Neural cell (in vitro differentiated cells): ENCODE measurements around the gene STAC3.

Experiments
- EP300 ChIP-seq: fragments of 450-650 bp; conservative IDR thresholded peaks from 2 replicates; pipeline ENCODE4 v1.6.1; 2014; ENCODE audit warnings: antibody characterized with exemption, mild to moderate bottlenecking, moderate library complexity; ENCODE audit not compliant: poor library complexity, severe bottlenecking
- EZH2 ChIP-seq: fragments of 200-600, 300-800 bp; shearing (Covaris generic), sonication (generic); IDR thresholded peaks from 2 replicates; pipeline ENCODE4 v1.6.1; 2014; ENCODE audit warnings: antibody characterized with exemption, low read length, borderline replicate concordance, mild to moderate bottlenecking; ENCODE audit not compliant: insufficient read depth, poor library complexity, severe bottlenecking
- MXI1 ChIP-seq: fragments of 450-650 bp; conservative IDR thresholded peaks from 2 replicates; pipeline ENCODE4 v1.6.1; 2014; ENCODE audit warnings: antibody characterized with exemption, mild to moderate bottlenecking; ENCODE audit not compliant: poor library complexity, severe bottlenecking
- POLR2AphosphoS5 ChIP-seq: IDR thresholded peaks from 2 replicates; pipeline ENCODE4 v1.6.1; 2012
- RAD21 ChIP-seq: fragments of 450-650 bp; conservative IDR thresholded peaks from 2 replicates; pipeline ENCODE4 v1.6.1; 2014; ENCODE audit warnings: antibody characterized with exemption, mild to moderate bottlenecking, moderate library complexity
- SMC3 ChIP-seq: fragments of 450-650 bp; conservative IDR thresholded peaks from 2 replicates; pipeline ENCODE4 v1.6.1; 2014; ENCODE audit warnings: antibody characterized with exemption, mild to moderate bottlenecking, moderate library complexity; ENCODE audit not compliant: poor library complexity
- TAF1 ChIP-seq: IDR thresholded peaks from 2 replicates; pipeline ENCODE4 v1.6.1; 2012; ENCODE audit warnings: low read depth
- TF ChIP-seq, protein P1 (sequence below): fragments of 450-650 bp; IDR thresholded peaks from 2 replicates; pipeline ENCODE4 v1.5.1; 2014; ENCODE audit warnings: antibody characterized with exemption, mild to moderate bottlenecking, moderate library complexity; ENCODE audit not compliant: poor library complexity, severe bottlenecking
- TF ChIP-seq, protein P2 (sequence below): IDR thresholded peaks from 2 replicates; pipeline ENCODE4 v1.6.1; 2012; ENCODE audit warnings: borderline replicate concordance

DNA sequence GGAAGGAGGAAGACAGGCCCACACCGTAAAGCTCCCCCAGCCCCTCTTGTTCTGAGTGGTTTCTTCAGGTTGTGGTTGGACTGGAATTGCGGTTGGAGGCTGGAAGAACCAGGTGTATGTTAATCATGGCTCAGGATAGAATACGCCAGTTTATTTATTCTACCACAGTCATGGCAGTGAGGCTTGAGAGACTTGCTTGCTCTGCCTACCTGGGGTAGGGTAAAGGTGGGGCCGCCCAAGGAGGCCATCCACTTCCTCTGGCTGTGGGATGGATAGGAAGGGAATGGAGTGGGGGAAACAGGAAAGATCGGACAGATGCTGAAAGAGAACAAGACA is 13.4 kb downstream of the STAC3 start:
- TF ChIP-seq, protein P1, sequence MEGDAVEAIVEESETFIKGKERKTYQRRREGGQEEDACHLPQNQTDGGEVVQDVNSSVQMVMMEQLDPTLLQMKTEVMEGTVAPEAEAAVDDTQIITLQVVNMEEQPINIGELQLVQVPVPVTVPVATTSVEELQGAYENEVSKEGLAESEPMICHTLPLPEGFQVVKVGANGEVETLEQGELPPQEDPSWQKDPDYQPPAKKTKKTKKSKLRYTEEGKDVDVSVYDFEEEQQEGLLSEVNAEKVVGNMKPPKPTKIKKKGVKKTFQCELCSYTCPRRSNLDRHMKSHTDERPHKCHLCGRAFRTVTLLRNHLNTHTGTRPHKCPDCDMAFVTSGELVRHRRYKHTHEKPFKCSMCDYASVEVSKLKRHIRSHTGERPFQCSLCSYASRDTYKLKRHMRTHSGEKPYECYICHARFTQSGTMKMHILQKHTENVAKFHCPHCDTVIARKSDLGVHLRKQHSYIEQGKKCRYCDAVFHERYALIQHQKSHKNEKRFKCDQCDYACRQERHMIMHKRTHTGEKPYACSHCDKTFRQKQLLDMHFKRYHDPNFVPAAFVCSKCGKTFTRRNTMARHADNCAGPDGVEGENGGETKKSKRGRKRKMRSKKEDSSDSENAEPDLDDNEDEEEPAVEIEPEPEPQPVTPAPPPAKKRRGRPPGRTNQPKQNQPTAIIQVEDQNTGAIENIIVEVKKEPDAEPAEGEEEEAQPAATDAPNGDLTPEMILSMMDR: no peak
- TF ChIP-seq POLR2AphosphoS5 (no peak), MXI1 (no peak), TAF1 (no peak), EZH2 (no peak), EP300 (no peak), RAD21 (no peak), SMC3 (no peak)
- TF ChIP-seq, protein P2, sequence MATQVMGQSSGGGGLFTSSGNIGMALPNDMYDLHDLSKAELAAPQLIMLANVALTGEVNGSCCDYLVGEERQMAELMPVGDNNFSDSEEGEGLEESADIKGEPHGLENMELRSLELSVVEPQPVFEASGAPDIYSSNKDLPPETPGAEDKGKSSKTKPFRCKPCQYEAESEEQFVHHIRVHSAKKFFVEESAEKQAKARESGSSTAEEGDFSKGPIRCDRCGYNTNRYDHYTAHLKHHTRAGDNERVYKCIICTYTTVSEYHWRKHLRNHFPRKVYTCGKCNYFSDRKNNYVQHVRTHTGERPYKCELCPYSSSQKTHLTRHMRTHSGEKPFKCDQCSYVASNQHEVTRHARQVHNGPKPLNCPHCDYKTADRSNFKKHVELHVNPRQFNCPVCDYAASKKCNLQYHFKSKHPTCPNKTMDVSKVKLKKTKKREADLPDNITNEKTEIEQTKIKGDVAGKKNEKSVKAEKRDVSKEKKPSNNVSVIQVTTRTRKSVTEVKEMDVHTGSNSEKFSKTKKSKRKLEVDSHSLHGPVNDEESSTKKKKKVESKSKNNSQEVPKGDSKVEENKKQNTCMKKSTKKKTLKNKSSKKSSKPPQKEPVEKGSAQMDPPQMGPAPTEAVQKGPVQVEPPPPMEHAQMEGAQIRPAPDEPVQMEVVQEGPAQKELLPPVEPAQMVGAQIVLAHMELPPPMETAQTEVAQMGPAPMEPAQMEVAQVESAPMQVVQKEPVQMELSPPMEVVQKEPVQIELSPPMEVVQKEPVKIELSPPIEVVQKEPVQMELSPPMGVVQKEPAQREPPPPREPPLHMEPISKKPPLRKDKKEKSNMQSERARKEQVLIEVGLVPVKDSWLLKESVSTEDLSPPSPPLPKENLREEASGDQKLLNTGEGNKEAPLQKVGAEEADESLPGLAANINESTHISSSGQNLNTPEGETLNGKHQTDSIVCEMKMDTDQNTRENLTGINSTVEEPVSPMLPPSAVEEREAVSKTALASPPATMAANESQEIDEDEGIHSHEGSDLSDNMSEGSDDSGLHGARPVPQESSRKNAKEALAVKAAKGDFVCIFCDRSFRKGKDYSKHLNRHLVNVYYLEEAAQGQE: no peak
